Stimulated activated naive CD8-positive, alpha-beta T cell treated with anti-CD3 and anti-CD28 coated beads, Interleukin-15, amount 100 ng/mL, for 72 hours (primary cell): ENCODE results near the gene ADCK2.
"Not testable (repeated sequence)": the region's sequence is repeated elsewhere in the genome, so short reads cannot be mapped to it uniquely, and the experiment has no call there.

Experiments
- ATAC-seq: fragments of 150-1000 bp; cut with Tn5 transposase; 2 replicates; pipeline ENCODE4 v1.10.0; 2021; ENCODE audit warnings: mild to moderate bottlenecking, moderate library complexity
- DNase-seq, 2 donors: peaks; one replicate each; pipeline ENCODE4 v3.0.0; 2021 to 2022
- H3K27ac Mint-ChIP-seq, 2 donors: one replicate each; pipeline ENCODE4 v1.8.0; 2022; ENCODE audit warnings: mild to moderate bottlenecking in 2 of 2, mixed read lengths in 2 of 2, moderate library complexity in 2 of 2
- H3K27me3 Mint-ChIP-seq: one replicate; pipeline ENCODE4 v1.8.0; 2022; ENCODE audit warnings: mixed read lengths
- H3K4me1 Mint-ChIP-seq: one replicate; pipeline ENCODE4 v1.8.0; 2022; ENCODE audit warnings: mild to moderate bottlenecking, mixed read lengths
- H3K4me3 Mint-ChIP-seq, 2 donors: one replicate each; pipeline ENCODE4 v1.8.0; 2022; ENCODE audit warnings: mild to moderate bottlenecking in 2 of 2, mixed read lengths in 2 of 2, moderate library complexity in 1 of 2
- H3K9me3 Mint-ChIP-seq, 2 donors: one replicate each; pipeline ENCODE4 v1.8.0; 2022; ENCODE audit warnings: mixed read lengths in 2 of 2

ADCK2 gene

DNA sequence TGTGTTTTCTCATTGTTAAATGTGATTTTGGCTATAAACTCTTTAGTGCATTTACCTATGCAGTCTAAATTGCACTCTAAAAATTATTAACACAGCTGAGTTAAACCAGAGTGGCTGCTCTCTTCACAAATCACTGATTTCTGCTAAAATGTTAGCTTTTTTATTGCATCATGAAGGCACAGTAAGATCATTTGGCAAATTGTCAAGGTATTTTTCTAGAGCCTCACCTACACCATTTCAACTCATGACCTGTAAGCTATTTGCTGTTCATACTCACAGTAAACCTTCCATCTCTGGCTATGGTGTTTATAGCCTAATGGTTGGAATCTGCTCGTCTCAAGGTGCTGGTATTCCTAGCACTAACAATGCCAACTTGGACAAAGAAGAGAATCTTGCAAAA is 49.5 kb downstream of the ADCK2 start:
- DNase-seq (no peak), ATAC-seq (no peak)
- no peaks in the 10 kb centered on the region for H3K9me3 Mint-ChIP-seq
- H3K27ac Mint-ChIP-seq, result no peak overlapping the region
- H3K27me3 Mint-ChIP-seq, result no peaks in the 10 kb centered on the region
- H3K4me3 Mint-ChIP-seq, result no peak overlapping the region
- peaks cover 38% of the 10 kb centered on the region for H3K4me1 Mint-ChIP-seq

DNA sequence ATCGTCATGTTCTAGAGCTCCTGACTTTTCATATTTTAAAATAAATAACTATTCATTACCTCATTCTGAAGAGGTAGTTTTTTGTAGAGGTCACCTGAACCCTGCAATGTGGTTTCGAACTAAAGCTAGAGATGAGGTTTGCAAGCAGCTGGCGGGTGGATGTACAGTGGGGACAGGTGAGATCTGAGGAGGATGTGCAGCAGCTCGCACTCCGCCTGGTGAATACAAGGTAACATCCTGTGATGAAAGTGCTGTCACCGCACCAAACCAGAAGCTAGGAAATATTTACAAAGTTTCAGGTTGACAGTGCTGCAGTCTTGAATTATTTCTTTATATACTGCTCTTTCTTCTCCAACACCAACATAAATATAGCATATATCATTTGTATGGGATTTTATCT is 50.3 kb downstream of the ADCK2 start:
- Mint-ChIP-seq H3K4me3 (no peak overlapping the region), H3K4me1 (peaks cover 38% of the 10 kb centered on the region), H3K27me3 (no peaks in the 10 kb centered on the region), H3K27ac (peak overlapping the region in 1 of 2 donors; percentile 47), H3K9me3 (no peaks in the 10 kb centered on the region)
- ATAC-seq (peak; percentile 98), DNase-seq (peak; percentile 21 to 54)

DNA sequence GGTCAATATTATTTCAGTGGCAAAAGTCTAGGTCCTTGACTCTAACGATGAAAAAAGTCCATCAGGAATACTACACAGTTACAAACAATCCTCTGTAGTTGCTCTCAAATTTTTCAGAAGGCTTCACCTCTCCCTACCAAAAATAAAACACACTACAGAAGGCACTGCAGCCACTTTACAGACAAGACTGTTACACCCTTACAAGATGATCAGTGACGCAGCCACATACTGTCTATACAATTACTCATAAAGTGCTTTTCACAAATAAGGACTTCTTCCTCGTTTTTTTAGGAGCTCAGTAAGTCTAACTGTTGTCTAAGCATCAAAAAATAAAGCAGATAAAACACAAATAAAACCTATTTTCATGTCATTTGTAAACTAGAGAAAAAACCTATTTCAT is 50.8 kb downstream of the ADCK2 start:
- Mint-ChIP-seq H3K27me3 (no peaks in the 10 kb centered on the region), H3K4me3 (no peak overlapping the region), H3K27ac (no peak overlapping the region), H3K4me1 (peaks cover 38% of the 10 kb centered on the region), H3K9me3 (no peaks in the 10 kb centered on the region)
- DNase-seq, result no peak
- no peak for ATAC-seq

- ATAC-seq (no peak), DNase-seq (no peak)
- peaks cover 35% of the 10 kb centered on the region for H3K4me1 Mint-ChIP-seq
- H3K4me3 Mint-ChIP-seq, result no peak overlapping the region
- H3K9me3 Mint-ChIP-seq, result no peaks in the 10 kb centered on the region
- no peaks in the 10 kb centered on the region for H3K27me3 Mint-ChIP-seq
- no peak overlapping the region for H3K27ac Mint-ChIP-seq
Measured at GRCh38 chr7:140724706-140725105, 52.0 kb downstream of the ADCK2 start.

- Mint-ChIP-seq H3K27ac (no peak overlapping the region), H3K4me3 (no peak overlapping the region), H3K27me3 (no peaks in the 10 kb centered on the region), H3K4me1 (peaks cover 29% of the 10 kb centered on the region), H3K9me3 (no peaks in the 10 kb centered on the region)
- no peak for DNase-seq
- no peak for ATAC-seq
Measured at GRCh38 chr7:140726281-140726680, 53.5 kb downstream of the ADCK2 start.

GRCh38 chr7:140732416-140732815 is 59.7 kb downstream of the ADCK2 start:
- no peaks in the 10 kb centered on the region for H3K27me3 Mint-ChIP-seq
- H3K27ac Mint-ChIP-seq, result no peak overlapping the region
- no peaks in the 10 kb centered on the region for H3K9me3 Mint-ChIP-seq
- DNase-seq (no peak), ATAC-seq (no peak)
- no peaks in the 10 kb centered on the region for H3K4me1 Mint-ChIP-seq
- H3K4me3 Mint-ChIP-seq, result no peak overlapping the region

- no peaks in the 10 kb centered on the region for H3K27me3 Mint-ChIP-seq
- no peak overlapping the region for H3K27ac Mint-ChIP-seq
- no peaks in the 10 kb centered on the region for H3K9me3 Mint-ChIP-seq
- ATAC-seq, result no peak
- no peak for DNase-seq
- H3K4me3 Mint-ChIP-seq, result no peak overlapping the region
- H3K4me1 Mint-ChIP-seq, result no peaks in the 10 kb centered on the region
Measured at GRCh38 chr7:140734096-140734495, 61.4 kb downstream of the ADCK2 start.

DNA sequence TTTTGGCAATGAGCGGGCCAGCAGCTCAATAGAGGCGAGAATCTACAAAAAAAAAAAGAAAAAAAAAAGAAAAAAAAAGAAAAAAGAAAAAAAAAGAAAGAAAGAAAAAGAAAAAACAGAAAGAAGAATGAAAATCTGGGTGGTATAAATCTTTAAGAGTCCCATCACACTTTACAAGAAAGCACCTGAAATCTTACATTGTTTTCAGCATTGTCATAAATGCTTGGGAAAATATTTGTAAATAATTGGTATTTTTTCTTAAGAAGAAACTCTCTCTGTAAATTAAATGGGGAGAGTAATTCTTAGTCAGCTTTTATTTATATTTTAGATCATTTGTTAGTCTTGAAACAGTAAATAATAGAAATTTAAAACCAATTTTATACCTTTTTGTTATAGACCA is 62.0 kb downstream of the ADCK2 start:
- Mint-ChIP-seq H3K9me3 (no peaks in the 10 kb centered on the region), H3K27ac (no peak overlapping the region), H3K27me3 (no peaks in the 10 kb centered on the region), H3K4me3 (no peak overlapping the region), H3K4me1 (no peaks in the 10 kb centered on the region)
- no peak for DNase-seq
- no peak for ATAC-seq

DNA sequence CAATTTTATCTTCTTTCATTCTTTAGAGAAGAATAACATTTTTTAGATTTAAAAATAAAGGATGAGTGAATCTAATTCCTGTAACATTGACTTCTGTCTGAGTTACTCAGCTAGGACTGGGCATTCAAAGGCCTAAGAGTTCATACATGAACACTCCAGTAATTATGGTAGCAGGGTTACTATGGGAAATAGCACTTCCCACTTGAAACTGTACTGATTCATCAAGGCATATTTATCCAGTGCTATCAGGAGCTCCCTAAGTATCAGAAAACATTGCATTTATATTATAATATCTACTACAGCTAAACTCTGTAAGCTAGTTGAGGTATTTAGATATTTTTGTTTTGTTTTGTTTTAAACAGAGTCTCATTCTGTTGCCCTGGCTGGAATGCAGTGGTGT is 65.5 kb downstream of the ADCK2 start:
- DNase-seq (no peak), ATAC-seq (no peak)
- Mint-ChIP-seq H3K27ac (no peak overlapping the region), H3K9me3 (no peaks in the 10 kb centered on the region), H3K4me1 (no peaks in the 10 kb centered on the region), H3K27me3 (no peaks in the 10 kb centered on the region), H3K4me3 (no peak overlapping the region)

GRCh38 chr7:140743255-140743654 is 70.5 kb downstream of the ADCK2 start:
- H3K27ac Mint-ChIP-seq, DNase-seq, H3K4me3 Mint-ChIP-seq, ATAC-seq, H3K27me3 Mint-ChIP-seq, H3K9me3 Mint-ChIP-seq, H3K4me1 Mint-ChIP-seq: not testable (repeated sequence)

- no peak for DNase-seq
- Mint-ChIP-seq H3K4me1 (no peaks in the 10 kb centered on the region), H3K4me3 (no peak overlapping the region), H3K27ac (no peak overlapping the region), H3K9me3 (no peaks in the 10 kb centered on the region), H3K27me3 (no peaks in the 10 kb centered on the region)
- no peak for ATAC-seq
Measured at GRCh38 chr7:140744005-140744404, 71.3 kb downstream of the ADCK2 start.
